ENCODE data around the gene ERMP1.

GRCh38 chr9:5790923-5791322 lies 42.0 kb downstream of the ERMP1 start:
- no peak for TF ChIP-seq CTCF (IDR thresholded peaks at IDR 0.05)
- no peak for TF ChIP-seq RNF2 (IDR thresholded peaks at IDR 0.05; ENCODE audit: borderline replicate concordance, low read depth)
- TF ChIP-seq ELK1 (IDR thresholded peaks at IDR 0.05; ENCODE audit: low read depth, low read length) = no peak
- TF ChIP-seq MAFK (IDR thresholded peaks at IDR 0.05; ENCODE audit: partially characterized antibody) = no peak
- no peak for TF ChIP-seq RARB (CRISPR knock-in tag; IDR thresholded peaks at IDR 0.05)
- no peak for TF ChIP-seq CEBPB (IDR thresholded peaks at IDR 0.05)
- no peak for TF ChIP-seq MAZ (IDR thresholded peaks at IDR 0.05; ENCODE audit: borderline replicate concordance, low read depth, low read length)
- no peak for TF ChIP-seq POLR2A (IDR thresholded peaks at IDR 0.05; ENCODE audit: low read length)
- TF ChIP-seq NPAS2 (CRISPR knock-in tag; IDR thresholded peaks at IDR 0.05; ENCODE audit: borderline replicate concordance) = no peak
- no peak for TF ChIP-seq ESRRA (IDR thresholded peaks at IDR 0.05; ENCODE audit: borderline replicate concordance, low read length)
